CD4-positive, alpha-beta T cell treated with Interleukin-21 for 1 hour (primary cell): ENCODE results near the gene BTBD1.
A peak's percentile ranks its signal among the peaks of the same experiment; 100 is the strongest.
"Not testable (repeated sequence)": the region's sequence is repeated elsewhere in the genome, so short reads cannot be mapped to it uniquely, and the experiment has no call there.

Experiments
- DNase-seq: peaks from one replicate; pipeline ENCODE4 v3.0.0-alpha.2; 2020

BTBD1 gene

GRCh38 chr15:83092309-83092976 is 25.4 kb upstream of the BTBD1 start:
- DNase-seq, result peak; percentile 3

DNA sequence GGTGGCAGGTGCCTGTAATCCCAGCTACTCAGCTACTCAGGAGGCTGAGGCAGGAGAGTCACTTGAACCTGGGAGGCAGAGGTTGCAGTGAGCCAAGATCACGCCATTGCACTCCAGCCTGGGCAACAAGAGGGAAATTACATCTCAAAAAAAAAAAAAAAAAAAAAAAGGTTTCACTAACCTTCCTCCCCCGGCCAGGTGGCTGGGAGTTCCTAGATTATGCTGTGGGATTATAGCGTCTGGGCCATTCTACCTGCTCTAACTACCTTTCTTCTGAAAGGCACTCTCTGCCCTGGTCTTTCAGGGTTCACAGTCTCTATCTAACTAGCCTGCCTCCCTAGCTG is 24.9 kb upstream of the BTBD1 start:
- not testable (repeated sequence) for DNase-seq

DNA sequence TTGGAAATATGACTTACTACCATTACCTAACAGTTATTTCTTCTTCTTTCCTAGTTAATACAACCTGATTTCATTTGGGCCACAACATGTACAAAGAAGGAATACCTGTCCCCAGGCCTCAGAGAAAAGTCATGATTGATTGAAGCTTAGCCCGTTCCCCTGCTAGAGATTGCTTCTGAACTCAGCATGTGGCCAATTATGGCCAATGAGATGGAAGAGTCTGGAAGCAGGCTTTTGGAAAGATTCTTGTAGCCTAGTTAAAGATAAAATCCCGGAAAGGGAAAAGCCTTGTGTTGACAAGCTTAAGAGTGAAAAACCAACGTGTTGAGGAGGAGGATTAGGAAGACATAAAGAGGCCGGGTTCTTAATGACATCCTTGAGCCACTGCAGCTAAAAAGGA is 23.4 kb upstream of the BTBD1 start:
- DNase-seq, result no peak

DNA sequence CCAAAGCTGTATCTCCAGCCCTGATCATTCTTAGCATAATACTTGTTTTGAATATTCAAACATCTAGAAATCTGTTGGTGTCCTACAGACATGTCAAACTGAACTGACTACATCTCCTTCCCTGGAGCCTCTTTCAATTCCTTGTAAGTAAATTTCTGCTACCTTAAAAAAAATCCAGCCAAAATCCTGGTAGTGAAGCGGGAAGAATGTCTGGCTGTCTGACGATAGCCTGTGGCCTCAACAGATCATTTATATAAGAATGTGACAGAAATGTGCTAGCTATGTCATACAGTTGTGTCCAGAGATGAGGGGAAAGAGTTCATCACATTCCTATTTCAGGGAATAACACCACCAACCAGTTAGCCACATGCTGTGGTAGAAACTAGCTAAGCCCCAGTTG is 21.8 kb upstream of the BTBD1 start:
- DNase-seq, result no peak

- no peak for DNase-seq
These were observed 20.5 kb upstream of the BTBD1 start for GRCh38 chr15:83087576-83087975.

GRCh38 chr15:83085864-83086552 is 19.0 kb upstream of the BTBD1 start:
- not testable (repeated sequence) for DNase-seq

DNA sequence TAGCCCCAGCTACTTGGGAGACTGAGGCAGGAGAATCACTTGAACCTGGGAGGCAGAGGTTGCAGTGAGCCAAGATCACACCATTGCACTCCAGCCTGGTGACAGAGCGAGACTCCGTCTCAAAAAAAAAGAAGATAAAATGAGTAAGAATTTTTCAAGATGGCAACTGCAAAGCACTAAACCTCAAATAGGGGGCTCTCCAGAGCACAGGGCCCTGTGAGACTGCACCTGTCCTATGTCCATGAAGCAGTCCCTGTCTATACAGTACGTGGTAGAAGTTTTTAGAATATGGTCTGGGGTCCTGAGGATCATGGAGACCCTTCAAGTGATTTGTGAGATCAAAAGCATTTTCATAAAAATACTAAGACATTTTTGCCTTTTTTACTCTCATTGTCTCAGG is 18.4 kb upstream of the BTBD1 start:
- not testable (repeated sequence) for DNase-seq

- DNase-seq, result no peak
These were observed 15.8 kb upstream of the BTBD1 start for GRCh38 chr15:83082730-83083386.

DNA sequence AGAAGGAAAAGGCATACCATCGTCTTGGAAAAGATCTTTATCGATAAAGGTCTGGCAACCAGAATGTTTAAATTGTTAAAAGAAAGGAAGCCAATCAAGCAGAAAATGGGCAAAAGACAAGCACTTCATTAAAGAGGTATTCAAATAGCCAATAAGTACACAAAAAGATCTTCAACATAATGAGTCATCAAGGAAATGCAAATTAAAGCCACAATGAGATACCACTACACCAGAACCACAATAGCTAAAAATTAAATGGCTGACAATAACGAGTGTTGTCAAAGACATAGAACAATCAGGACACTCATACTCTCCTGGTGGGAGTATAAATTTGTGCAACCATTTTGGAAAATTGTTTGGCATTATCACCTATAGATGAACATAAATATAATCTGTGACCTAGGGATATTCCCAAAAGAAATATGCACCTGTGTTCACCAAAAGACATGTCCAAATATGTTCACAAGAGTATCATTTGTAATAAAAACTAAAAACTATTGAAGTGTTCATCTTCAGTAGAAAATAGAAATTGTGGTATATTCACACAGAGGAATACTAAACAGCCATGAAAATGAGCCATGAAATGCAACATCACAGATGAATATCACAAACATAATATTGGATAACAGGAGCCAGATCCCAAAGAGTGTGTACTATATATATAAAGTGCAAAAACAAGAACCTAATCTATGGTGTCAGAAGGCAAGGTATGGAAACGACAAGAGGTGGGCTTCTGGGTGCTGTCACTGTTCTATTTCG is 14.4 kb upstream of the BTBD1 start:
- DNase-seq, result no peak

GRCh38 chr15:83078712-83079111 is 11.7 kb upstream of the BTBD1 start:
- no peak for DNase-seq

DNA sequence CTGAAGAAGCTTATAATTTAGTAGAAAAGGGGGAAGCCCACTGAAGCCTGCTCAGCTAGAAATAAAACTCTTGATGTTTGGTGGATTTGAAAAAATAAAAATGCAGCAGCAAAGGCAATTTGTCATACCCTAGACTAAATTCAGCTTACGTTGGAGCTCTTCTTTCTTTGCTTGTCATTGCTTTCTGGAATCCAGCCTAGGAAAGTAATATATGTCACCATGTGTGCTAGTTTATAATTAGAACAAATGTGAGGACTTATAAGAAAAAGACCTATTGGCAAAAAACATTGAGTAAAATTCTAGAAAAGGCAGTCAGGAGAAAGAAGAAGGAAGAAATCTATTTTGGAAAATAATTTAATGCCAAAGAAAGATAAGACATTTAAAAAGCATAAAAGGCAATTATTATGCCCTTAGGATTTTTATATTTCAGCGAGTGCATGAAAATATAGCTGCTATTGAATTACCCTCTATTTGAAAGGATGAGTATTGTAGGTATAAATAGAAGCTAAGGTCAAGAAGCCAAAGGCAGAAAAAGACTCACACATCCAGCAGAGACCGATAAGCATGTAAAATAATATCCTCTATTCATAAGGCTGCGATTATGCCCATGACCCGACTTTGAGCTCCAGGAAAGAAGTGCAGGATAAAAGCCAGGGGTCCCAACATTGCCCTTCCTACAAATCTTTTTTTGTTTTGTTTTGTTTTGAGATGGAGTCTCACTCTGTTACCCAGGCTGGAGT is 10.6 kb upstream of the BTBD1 start:
- DNase-seq, result no peak

GRCh38 chr15:83069211-83069642 is 2.2 kb upstream of the BTBD1 start:
- peak; percentile 79 for DNase-seq

DNA sequence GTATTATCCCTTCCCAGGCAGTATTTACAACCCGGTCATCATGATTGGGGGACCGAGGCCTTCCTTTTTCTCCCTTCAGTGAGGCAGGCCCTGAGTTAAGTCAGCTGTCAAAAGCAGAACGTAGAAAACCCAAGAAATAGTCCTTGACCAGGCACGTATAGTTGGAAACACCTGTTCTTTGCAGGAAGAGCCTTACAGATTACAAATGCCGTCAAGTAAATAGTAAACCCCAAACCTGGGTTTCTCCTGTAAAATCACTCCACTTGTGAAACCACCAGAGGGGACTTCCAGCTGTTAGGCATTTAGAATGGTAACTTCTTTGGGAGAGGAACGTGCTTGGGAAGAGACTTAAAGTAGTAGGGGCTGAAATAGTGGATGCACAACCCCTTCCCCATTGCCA is 1.0 kb upstream of the BTBD1 start:
- no peak for DNase-seq

DNA sequence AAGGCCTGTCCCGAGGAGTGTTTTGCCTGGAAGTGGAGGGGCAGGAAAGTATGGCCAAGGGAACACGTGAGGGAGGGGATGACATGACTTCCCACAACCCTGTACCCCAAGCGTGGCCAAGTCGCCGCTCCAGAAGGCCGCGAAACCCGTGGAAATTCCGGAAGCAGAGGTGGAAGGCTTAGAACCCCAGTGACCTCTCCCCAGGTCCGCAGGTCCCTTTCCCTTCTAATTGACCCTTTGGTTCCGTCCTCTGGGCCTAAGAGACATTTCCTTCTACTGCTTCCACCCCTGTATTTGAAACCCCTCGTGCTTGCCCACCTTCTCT is 548 bp upstream of the BTBD1 start:
- no peak for DNase-seq

GRCh38 chr15:83066034-83066733 is 868 bp downstream of the BTBD1 start:
- no peak for DNase-seq

- DNase-seq, result no peak
These were observed 1.6 kb downstream of the BTBD1 start for GRCh38 chr15:83065431-83065830.

GRCh38 chr15:83064859-83065258 is 2.2 kb downstream of the BTBD1 start:
- no peak for DNase-seq

GRCh38 chr15:83063551-83063950 is 3.5 kb downstream of the BTBD1 start:
- DNase-seq, result no peak

DNA sequence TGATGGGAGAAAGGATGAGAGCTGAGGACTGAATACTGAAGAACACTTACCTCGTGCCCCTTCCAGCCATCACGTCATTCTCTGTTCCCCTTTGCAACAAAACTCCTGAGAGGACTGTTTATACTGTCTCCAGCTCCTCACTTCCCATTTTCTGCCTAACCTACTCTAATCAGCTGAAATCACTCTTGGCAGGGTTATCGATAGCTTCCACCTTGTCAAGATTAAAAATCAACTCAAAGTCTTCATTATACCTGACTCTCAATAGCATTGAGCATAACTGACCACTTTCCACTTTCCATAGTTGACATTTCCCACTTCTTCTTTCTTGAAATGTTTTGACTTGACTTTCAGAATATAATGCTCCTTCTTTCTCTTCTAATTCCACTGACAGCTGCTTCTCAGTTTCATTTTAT is 4.3 kb downstream of the BTBD1 start:
- no peak for DNase-seq

DNA sequence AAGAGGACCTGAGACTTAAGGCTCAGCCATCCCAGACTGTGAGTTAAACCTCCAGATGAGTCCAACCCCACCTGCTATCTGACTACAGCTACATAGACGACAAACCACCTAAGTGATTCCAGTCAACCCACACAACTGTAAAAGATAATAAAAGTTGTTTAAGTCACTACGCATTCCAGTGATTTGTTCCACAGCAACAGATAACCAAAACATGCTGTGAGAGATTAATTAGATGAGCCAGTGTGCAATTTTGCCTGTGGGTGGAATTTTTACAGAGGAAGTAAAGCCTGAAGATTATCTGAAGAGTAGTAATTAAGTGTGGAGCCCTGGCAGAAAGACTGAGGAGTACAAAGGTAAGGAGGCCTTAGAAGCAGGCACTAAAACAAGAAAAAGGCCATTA is 5.4 kb downstream of the BTBD1 start:
- DNase-seq, result no peak

- no peak for DNase-seq
These were observed 9.2 kb downstream of the BTBD1 start for GRCh38 chr15:83057696-83058376.

- no peak for DNase-seq
These were observed 10.1 kb downstream of the BTBD1 start for GRCh38 chr15:83057002-83057401.
